ENCODE results near the gene VPS33B. TPM values are rescaled to one million over a fixed set of nuclear protein-coding genes. Genes with fewer than 3 reads are reported as not detected.

The VPS33B gene
- total RNA-seq, 4 donors from 2014 or later: 3.3 to 9.0 (median 8.1) TPM

DNA sequence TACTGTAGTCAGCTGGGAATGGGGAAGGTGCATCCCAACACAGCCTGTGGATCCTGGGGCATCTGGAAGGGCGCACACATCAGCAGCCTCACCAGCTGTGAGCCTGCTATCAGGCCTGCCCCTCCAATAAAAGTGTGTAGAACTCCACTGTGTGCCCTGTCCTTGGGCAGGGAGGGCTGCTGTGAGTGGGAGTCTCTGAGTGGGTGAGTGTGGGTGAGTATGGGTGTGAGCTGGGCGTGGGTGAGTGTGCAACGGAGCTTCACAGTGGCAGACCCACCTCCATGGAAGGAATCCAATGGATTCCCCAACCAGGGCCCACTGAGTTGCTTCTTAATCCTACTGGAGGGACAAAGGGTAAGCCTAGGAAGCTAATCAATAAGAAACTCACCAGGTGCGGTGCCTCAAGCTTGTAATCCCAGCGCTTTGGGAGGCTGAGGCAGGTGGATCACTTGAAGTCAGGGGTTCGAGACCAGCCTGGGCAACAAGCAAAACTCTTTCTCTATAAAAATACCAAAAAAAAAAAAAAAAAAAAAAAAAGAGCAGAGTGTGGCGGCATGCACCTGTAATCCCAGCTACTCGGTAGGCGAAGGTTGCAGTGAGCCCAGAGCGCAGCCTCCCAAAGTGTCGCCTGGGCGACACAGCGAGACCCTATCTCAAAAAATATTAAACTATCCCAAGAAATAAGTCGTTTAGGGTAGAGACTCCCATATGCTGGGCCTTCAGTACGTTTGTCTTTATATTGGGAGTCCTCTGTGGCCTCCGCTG lies 68.3 kb downstream of the VPS33B start:
- intact Hi-C loops (cut with DNase I): no loop called here
- WGBS, 2 donors: 77 to 81% methylated on average over 11 to 13 of the region's 16 CpGs
- Histone ChIP-seq H3K9me3 (no peaks in the 10 kb centered on the region), H3K4me1 (peaks cover 22 to 47% (median 24%) of the 10 kb centered on the region in 3 donors), H3K27me3 (no peaks in the 10 kb centered on the region), H3K36me3 (peaks cover 23 to 49% (median 34%) of the 10 kb centered on the region in 3 donors), H3K4me3 (peak overlapping the region; percentile 64 to 86 (median 84)), H3K27ac (peak overlapping the region; percentile 94 to 98 (median 96))
- TF ChIP-seq, protein P1, sequence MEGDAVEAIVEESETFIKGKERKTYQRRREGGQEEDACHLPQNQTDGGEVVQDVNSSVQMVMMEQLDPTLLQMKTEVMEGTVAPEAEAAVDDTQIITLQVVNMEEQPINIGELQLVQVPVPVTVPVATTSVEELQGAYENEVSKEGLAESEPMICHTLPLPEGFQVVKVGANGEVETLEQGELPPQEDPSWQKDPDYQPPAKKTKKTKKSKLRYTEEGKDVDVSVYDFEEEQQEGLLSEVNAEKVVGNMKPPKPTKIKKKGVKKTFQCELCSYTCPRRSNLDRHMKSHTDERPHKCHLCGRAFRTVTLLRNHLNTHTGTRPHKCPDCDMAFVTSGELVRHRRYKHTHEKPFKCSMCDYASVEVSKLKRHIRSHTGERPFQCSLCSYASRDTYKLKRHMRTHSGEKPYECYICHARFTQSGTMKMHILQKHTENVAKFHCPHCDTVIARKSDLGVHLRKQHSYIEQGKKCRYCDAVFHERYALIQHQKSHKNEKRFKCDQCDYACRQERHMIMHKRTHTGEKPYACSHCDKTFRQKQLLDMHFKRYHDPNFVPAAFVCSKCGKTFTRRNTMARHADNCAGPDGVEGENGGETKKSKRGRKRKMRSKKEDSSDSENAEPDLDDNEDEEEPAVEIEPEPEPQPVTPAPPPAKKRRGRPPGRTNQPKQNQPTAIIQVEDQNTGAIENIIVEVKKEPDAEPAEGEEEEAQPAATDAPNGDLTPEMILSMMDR (IDR thresholded peaks at IDR 0.05): no peak
- TF ChIP-seq POLR2A (IDR thresholded peaks at IDR 0.05): no peak
- DNase-seq: no peak

DNA sequence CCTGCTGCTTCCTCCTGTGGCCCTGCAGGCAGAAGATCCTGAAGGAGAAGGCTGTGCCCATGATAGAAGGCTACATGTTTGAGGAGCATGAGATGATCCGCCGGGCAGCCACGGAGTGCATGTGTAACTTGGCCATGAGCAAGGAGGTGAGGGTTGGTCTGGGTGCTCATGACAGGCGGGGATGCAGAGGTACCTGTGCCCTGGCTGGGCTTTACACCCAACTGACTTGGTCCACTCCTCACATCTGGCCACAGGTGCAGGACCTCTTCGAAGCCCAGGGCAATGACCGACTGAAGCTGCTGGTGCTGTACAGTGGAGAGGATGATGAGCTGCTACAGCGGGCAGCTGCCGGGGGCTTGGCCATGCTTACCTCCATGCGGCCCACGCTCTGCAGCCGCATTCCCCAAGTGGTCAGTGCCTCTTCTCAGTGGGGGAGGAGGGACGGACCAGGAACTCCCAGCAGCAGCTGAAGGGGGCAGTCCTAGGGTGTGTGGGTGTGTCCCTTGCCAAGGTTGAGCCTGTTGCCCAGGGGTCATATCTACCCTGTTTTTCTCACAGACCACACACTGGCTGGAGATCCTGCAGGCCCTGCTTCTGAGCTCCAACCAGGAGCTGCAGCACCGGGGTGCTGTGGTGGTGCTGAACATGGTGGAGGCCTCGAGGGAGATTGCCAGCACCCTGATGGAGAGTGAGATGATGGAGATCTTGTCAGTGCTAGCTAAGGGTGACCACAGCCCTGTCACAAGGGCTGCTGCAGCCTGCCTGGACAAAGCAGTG lies 69.3 kb downstream of the VPS33B start:
- Histone ChIP-seq H3K36me3 (peaks cover 29 to 60% (median 41%) of the 10 kb centered on the region in 3 donors), H3K9me3 (no peaks in the 10 kb centered on the region), H3K27me3 (no peaks in the 10 kb centered on the region), H3K4me3 (no peak overlapping the region), H3K4me1 (peaks cover 22 to 47% (median 25%) of the 10 kb centered on the region in 3 donors), H3K27ac (no peak overlapping the region)
- WGBS, 2 donors: 88 to 94% methylated on average over 7 to 9 of the region's 14 CpGs
- no peak for DNase-seq
- TF ChIP-seq, protein P1 (IDR thresholded peaks at IDR 0.05): no peak
- no peak for TF ChIP-seq POLR2A (IDR thresholded peaks at IDR 0.05)
- intact Hi-C loops (cut with DNase I): no loop called here

DNA sequence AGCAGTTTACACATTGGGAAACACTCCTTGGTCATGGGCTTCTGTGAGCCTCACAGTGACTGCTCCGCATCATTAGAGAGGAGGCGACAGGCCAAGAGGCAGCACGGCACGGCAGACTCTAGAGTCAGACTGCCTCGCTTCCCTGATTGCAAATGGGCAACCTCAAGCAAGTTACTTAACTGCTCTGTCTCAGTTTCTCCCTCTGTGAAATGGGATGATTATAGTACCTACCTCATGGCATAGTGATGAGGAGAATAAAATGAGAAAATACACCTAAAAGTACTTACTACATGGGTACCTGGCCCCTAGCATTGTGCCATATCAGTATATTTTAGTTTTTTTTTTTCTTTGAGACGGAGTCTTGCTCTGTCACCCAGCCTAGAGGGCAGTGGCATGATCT lies 71.7 kb downstream of the VPS33B start:
- 75 to 100% methylated on average over 1 to 3 of the region's 6 CpGs for WGBS, 2 donors
- intact Hi-C loops (cut with DNase I): no loop called here
- no peak overlapping the region for H3K4me3 ChIP-seq

DNA sequence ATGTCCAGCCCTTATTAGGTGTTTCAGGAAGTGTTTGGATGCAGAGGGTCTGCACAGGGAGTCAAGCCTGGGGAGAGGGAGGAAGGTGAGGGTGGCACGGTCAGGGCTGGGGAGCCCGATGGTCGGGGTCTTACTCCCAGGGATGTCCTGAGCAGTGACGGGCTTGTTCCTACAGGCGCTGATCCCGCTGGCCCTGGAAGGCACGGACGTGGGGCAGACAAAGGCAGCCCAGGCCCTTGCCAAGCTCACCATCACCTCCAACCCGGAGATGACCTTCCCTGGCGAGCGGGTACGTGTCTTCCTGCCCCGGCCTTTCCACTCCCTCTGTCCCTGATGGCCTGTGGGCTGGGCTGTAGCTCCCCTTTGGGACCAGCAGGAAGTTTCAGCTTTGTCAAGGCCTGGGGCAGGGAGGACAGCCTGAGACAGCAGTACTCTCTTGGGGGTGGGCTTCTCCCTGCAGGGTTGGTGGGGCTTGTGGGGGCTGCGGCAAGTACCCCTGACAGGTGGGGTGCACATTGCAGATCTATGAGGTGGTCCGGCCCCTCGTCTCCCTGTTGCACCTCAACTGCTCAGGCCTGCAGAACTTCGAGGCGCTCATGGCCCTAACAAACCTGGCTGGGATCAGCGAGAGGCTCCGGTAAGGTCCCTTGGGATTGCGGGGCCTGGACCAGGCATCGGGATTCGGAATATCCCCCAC lies 72.3 kb downstream of the VPS33B start:
- 83 to 98% methylated on average over 7 to 8 of the region's 23 CpGs for WGBS, 2 donors
- DNase-seq: no peak
- no peaks in the 10 kb centered on the region for H3K27me3 ChIP-seq
- no peak overlapping the region for H3K4me3 ChIP-seq
- H3K4me1 ChIP-seq: peaks cover under 1 to 17% (median 6%) of the 10 kb centered on the region in 3 donors
- H3K27ac ChIP-seq: peak overlapping the region in 2 of 4 donors; percentile 62 to 68
- H3K36me3 ChIP-seq: peaks cover 46 to 89% (median 66%) of the 10 kb centered on the region in 3 donors
- TF ChIP-seq POLR2A (IDR thresholded peaks at IDR 0.05): no peak
- TF ChIP-seq, protein P1 (IDR thresholded peaks at IDR 0.05): no peak
- H3K9me3 ChIP-seq: no peaks in the 10 kb centered on the region
- intact Hi-C loops (cut with DNase I): no loop called here

More for the DNA sequence above, 71.7 kb downstream of the VPS33B start:
- peaks cover 45 to 84% (median 61%) of the 10 kb centered on the region in 3 donors for H3K36me3 ChIP-seq
- no peak for DNase-seq
- H3K27me3 ChIP-seq: no peaks in the 10 kb centered on the region
- TF ChIP-seq, protein P1 (IDR thresholded peaks at IDR 0.05): no peak
- TF ChIP-seq POLR2A (IDR thresholded peaks at IDR 0.05): no peak
- H3K4me1 ChIP-seq: peaks cover 6 to 22% (median 11%) of the 10 kb centered on the region in 3 donors
- H3K9me3 ChIP-seq: no peaks in the 10 kb centered on the region
- peak overlapping the region in 1 of 4 donors; percentile 68 for H3K27ac ChIP-seq

Small RNA genes within 50 kb of the gene (small RNA-seq; reads per million reads assigned to genes)
- 0 reads per million in 4 donors for gene RF00019

Other genes with a start within 250 kb of the VPS33B start
- 10 to 100 TPM; 27.7 to 43.3 (median 38.5) TPM for gene FURIN, start 154.0 kb downstream of the VPS33B start, total RNA-seq
- gene FES, start 138.1 kb downstream of the VPS33B start, total RNA-seq: 10 to 100 TPM in 2 of 4 donors, 1 to 10 TPM in 2; 1.8 to 13.4 (median 9.7) TPM
- gene MAN2A2, start 119.3 kb downstream of the VPS33B start, total RNA-seq: 10 to 100 TPM in 3 of 4 donors, 1 to 10 TPM in 1; 9.9 to 25.2 (median 12.1) TPM
- 10 to 100 TPM in 3 of 4 donors, 1 to 10 TPM in 1; 5.8 to 13.7 (median 11.7) TPM for gene HDDC3, start 90.0 kb downstream of the VPS33B start, total RNA-seq
- gene UNC45A, start 87.3 kb downstream of the VPS33B start, total RNA-seq: 10 to 100 TPM; 38.7 to 76.0 (median 64.2) TPM
- gene RCCD1, start 67.7 kb downstream of the VPS33B start, total RNA-seq: 10 to 100 TPM in 1 of 4 donors, 1 to 10 TPM in 3; 8.7 to 12.6 (median 9.8) TPM
- gene PRC1, start 28.1 kb downstream of the VPS33B start, total RNA-seq: 100 to 1,000 TPM in 1 of 4 donors, 10 to 100 TPM in 3; 49.6 to 100 (median 58.4) TPM
- gene SV2B, start 77.7 kb upstream of the VPS33B start, total RNA-seq: under 1 TPM in 3 of 4 donors, not detected in 1; 0.04 to 0.95 (median 0.59) TPM